Neural progenitor cell (in vitro differentiated cells): ENCODE results near the gene COA8. TPM values are rescaled to one million over a fixed set of nuclear protein-coding genes. Genes with fewer than 3 reads are reported as not detected.
A peak's percentile ranks its signal among the peaks of the same experiment; 100 is the strongest.

Source experiments
- DNase-seq: peaks from one replicate; pipeline ENCODE4 v3.0.0-alpha.2; 2016; ENCODE audit warnings: low spot score
- H2AFZ ChIP-seq: fragments of 200-600 bp; sonication (generic); replicated peaks from 2 replicates; pipeline ENCODE4 v1.6.1; 2016; ENCODE audit warnings: antibody characterized with exemption
- H3F3A ChIP-seq: fragments of 200-600 bp; sonication (generic); 2 replicates; pipeline ENCODE4 v1.6.1; 2016; ENCODE audit warnings: antibody characterized with exemption, low read depth
- H3K27ac ChIP-seq: fragments of 200-600 bp; sonication (generic); 2 replicates; pipeline ENCODE4 v1.5.1; 2016; ENCODE audit warnings: mild to moderate bottlenecking
- H3K27me3 ChIP-seq: fragments of 200-600 bp; sonication (generic); 2 replicates; pipeline ENCODE4 v1.6.1; 2016; ENCODE audit warnings: mild to moderate bottlenecking, moderate library complexity
- H3K36me3 ChIP-seq: fragments of 200-600 bp; sonication (generic); 2 replicates; pipeline ENCODE4 v1.5.1; 2016
- H3K4me1 ChIP-seq: fragments of 200-600 bp; sonication (generic); 2 replicates; pipeline ENCODE4 v1.6.1; 2016; ENCODE audit warnings: mixed run types
- H3K4me2 ChIP-seq: fragments of 200-600 bp; sonication (generic); 2 replicates; pipeline ENCODE4 v1.6.1; 2016
- H3K4me3 ChIP-seq: fragments of 200-600 bp; sonication (generic); 2 replicates; pipeline ENCODE4 v1.5.1; 2016
- H3K79me2 ChIP-seq: fragments of 200-600 bp; sonication (generic); 2 replicates; pipeline ENCODE4 v1.6.1; 2016; ENCODE audit warnings: low read depth
- H3K9ac ChIP-seq: fragments of 200-600 bp; sonication (generic); 2 replicates; pipeline ENCODE4 v1.6.1; 2016
- H3K9me3 ChIP-seq: fragments of 200-600 bp; sonication (generic); 2 replicates; pipeline ENCODE4 v1.5.1; 2016; ENCODE audit warnings: low read depth
- H4K20me1 ChIP-seq: fragments of 200-600 bp; sonication (generic); 2 replicates; pipeline ENCODE4 v1.6.1; 2016; ENCODE audit warnings: low read depth
- H3K27ac Mint-ChIP-seq: 3 replicates; pipeline ENCODE4 v1.8.0; 2021; ENCODE audit warnings: mixed read lengths
- H3K27me3 Mint-ChIP-seq: 2 replicates; pipeline ENCODE4 v1.8.0; 2022; ENCODE audit warnings: low read depth, mild to moderate bottlenecking, inconsistent platforms, moderate library complexity, mixed read lengths; ENCODE audit not compliant: insufficient read depth
- H3K36me3 Mint-ChIP-seq: 3 replicates; pipeline ENCODE4 v1.8.0; 2021; ENCODE audit warnings: mixed read lengths
- H3K4me1 Mint-ChIP-seq: 3 replicates; pipeline ENCODE4 v1.8.0; 2021; ENCODE audit warnings: mixed read lengths
- H3K4me3 Mint-ChIP-seq: 3 replicates; pipeline ENCODE4 v1.8.0; 2021; ENCODE audit warnings: mild to moderate bottlenecking, moderate library complexity, mixed read lengths
- H3K9me3 Mint-ChIP-seq: 3 replicates; pipeline ENCODE4 v1.8.0; 2020; ENCODE audit warnings: mixed read lengths
- EZH2 ChIP-seq: fragments of 200-600 bp; sonication (generic); IDR thresholded peaks from 2 replicates; pipeline ENCODE4 v1.6.1; 2017; ENCODE audit warnings: antibody characterized with exemption, mild to moderate bottlenecking, moderate library complexity
- EZH2phosphoT487 ChIP-seq: fragments of 200-600 bp; sonication (generic); IDR thresholded peaks from 2 replicates; pipeline ENCODE4 v1.6.1; 2017; ENCODE audit warnings: antibody characterized with exemption
- total RNA-seq: library from RNA; depleted of rRNA; stranded (reverse); fragments of >200 nt; gene quantifications from 2 replicates; pipeline ENCODE4 v1.2.3, GENCODE V29; 2015; ENCODE audit warnings: low replicate concordance
- TF ChIP-seq, protein P1 (sequence below): fragments of 200-600 bp; sonication (generic); IDR thresholded peaks from 2 replicates; pipeline ENCODE4 v1.5.1; 2017; ENCODE audit warnings: antibody characterized with exemption, mild to moderate bottlenecking

The COA8 gene
- total RNA-seq, 1 donor from 2014 or later: 72.3 TPM

DNA sequence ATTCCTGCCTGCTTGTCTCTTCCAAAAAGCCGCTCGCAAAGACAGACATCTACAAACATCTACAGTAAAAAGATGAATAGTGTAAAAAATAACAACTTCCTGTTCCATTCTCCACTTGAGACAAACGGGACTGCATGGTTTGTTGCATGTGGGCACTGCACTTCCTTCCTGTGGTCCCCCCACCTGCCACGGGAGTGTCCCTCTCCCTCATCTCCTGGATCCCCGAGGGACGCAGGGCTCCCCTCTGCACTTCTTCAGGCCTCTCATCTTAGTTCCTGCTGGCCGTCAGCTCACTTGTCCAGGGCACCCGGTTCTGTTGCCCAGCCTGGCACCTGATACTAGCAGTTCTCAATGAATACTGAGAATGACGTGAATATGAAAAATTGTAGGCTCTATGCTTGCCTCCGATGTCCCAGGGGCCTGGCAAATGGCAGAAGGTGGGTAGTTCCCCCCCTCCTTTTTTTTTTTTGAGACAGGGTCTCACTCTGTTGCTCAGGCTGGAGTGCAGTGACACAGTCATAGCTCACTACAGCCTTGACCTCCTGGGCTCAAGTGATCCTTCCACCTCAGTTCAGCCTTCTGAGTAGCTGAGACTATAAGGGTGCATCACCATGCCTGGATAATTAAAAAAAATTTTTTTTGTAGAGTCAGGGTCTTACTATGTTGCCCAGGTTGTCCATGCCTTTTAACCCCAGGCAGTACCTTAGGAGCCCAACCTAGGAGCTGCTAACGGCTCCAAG is 62.8 kb downstream of the COA8 start:
- TF ChIP-seq EZH2phosphoT487: no peak

DNA sequence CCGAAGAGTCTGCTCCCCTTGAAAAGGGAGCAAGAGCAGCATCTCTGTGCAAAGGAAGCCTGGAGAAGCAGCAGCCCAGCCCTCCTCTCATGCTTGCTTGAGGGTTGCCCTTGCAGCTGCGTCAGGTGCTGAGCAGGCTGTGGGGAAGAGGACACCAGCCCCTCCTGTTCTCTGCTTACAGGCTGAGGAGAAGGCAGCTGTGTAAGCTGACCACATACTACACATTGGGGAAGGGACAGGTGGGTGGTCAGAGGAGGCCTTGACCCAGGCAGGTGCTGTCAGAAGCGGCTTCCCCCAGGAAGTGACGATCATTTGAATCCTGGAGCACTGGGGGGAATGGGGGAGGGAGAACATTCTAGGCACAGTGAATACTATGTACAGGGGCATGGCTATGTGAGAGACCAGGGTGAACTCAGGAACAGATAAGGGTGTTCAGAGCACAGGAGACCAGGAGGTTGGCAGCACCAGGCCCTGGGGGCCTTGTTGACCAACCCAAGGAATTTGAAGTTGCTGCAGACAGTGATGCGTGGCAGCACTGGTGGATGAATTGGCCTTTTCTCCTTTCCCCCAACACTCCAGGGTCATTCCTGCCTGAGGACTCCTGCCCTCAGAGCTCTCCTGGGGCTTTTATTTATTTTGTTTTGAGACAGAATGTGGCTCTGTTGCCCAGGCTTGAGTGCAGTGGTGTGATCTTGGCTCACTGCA is 63.5 kb downstream of the COA8 start:
- Mint-ChIP-seq H3K4me3 (no peak overlapping the region), H3K27ac (peak overlapping the region; percentile 50), H3K4me1 (peaks cover 21% of the 10 kb centered on the region), H3K36me3 (no peaks in the 10 kb centered on the region), H3K9me3 (no peaks in the 10 kb centered on the region), H3K27me3 (peaks cover 6% of the 10 kb centered on the region)
- H4K20me1 ChIP-seq: peaks cover 19% of the 10 kb centered on the region
- H3K4me2 ChIP-seq: no peak overlapping the region
- peaks cover 8% of the 10 kb centered on the region for H3F3A ChIP-seq
- no peak for DNase-seq
- no peak for TF ChIP-seq EZH2
- TF ChIP-seq, protein P1, sequence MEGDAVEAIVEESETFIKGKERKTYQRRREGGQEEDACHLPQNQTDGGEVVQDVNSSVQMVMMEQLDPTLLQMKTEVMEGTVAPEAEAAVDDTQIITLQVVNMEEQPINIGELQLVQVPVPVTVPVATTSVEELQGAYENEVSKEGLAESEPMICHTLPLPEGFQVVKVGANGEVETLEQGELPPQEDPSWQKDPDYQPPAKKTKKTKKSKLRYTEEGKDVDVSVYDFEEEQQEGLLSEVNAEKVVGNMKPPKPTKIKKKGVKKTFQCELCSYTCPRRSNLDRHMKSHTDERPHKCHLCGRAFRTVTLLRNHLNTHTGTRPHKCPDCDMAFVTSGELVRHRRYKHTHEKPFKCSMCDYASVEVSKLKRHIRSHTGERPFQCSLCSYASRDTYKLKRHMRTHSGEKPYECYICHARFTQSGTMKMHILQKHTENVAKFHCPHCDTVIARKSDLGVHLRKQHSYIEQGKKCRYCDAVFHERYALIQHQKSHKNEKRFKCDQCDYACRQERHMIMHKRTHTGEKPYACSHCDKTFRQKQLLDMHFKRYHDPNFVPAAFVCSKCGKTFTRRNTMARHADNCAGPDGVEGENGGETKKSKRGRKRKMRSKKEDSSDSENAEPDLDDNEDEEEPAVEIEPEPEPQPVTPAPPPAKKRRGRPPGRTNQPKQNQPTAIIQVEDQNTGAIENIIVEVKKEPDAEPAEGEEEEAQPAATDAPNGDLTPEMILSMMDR: no peak
- TF ChIP-seq EZH2phosphoT487: no peak
- no peak overlapping the region for H2AFZ ChIP-seq
- no peaks in the 10 kb centered on the region for H3K9me3 ChIP-seq
- peaks cover 9% of the 10 kb centered on the region for H3K27me3 ChIP-seq
- no peak overlapping the region for H3K4me3 ChIP-seq
- no peak overlapping the region for H3K27ac ChIP-seq
- H3K4me1 ChIP-seq: peaks cover 8% of the 10 kb centered on the region
- peaks cover 21% of the 10 kb centered on the region for H3K79me2 ChIP-seq
- H3K36me3 ChIP-seq: no peaks in the 10 kb centered on the region
- H3K9ac ChIP-seq: no peak overlapping the region

More for the DNA sequence above, 62.8 kb downstream of the COA8 start:
- no peak overlapping the region for H3K4me2 ChIP-seq
- peaks cover 5% of the 10 kb centered on the region for H3K4me1 ChIP-seq
- no peaks in the 10 kb centered on the region for H3K36me3 ChIP-seq
- H4K20me1 ChIP-seq: peaks cover 11% of the 10 kb centered on the region
- no peaks in the 10 kb centered on the region for H3K9me3 ChIP-seq
- no peak overlapping the region for H3K4me3 ChIP-seq
- H3K27ac Mint-ChIP-seq: peak overlapping the region; percentile 74
- no peak overlapping the region for H3K9ac ChIP-seq
- peak overlapping the region; percentile 63 for H3K4me3 Mint-ChIP-seq
- no peaks in the 10 kb centered on the region for H3K9me3 Mint-ChIP-seq
- peaks cover 6% of the 10 kb centered on the region for H3K27me3 Mint-ChIP-seq
- no peak overlapping the region for H2AFZ ChIP-seq
- H3K27ac ChIP-seq: no peak overlapping the region
- H3K4me1 Mint-ChIP-seq: peaks cover 17% of the 10 kb centered on the region
- DNase-seq: no peak
- peaks cover 9% of the 10 kb centered on the region for H3K27me3 ChIP-seq
- H3K36me3 Mint-ChIP-seq: no peaks in the 10 kb centered on the region
- H3F3A ChIP-seq: peaks cover 13% of the 10 kb centered on the region
- H3K79me2 ChIP-seq: peaks cover 13% of the 10 kb centered on the region

DNA sequence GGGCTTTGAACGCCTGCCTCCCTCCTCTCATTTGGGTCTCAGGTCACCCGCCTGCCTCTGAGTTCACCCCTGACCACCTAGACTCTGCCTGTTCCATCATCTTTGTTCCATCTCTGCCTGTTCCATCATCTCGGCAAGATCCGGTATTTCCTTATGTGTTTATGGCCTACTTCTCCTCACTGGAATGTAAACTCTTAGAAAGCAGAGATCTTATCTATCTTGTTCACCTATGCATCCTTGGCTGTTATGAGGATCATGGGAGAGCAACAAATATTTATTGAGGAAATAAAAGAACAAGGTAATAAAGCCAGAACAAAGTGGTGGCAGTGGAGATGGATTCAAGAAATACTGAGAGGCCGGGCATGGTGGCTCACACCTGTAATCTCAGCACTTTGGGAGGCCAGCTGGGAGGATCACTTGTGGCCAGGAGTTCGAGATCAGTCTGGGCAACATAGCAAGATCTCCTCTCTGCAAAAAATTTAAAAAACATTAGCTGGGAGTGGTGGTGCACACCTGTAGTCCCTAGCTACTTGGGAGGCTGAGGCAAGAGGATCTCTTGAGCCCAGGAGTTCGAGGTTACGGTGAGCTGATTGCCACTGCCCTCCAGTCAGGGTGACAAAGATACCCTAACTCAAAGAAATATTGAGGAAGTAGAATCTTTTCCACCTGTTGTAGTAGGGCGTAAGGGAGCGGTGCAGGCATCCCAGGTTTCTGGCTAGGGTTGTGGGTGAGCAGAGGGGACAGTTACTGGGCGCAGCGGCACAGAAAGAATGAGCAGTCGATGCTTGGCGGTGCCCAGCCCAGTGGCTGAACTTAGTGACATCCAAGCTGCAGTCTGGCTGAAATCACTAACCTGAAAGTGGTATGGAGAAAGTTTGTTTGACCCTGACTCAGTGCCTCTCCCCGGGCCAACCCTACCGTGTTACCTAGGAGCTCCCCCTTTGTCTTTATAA is 64.6 kb downstream of the COA8 start:
- Histone ChIP-seq H3K79me2 (peaks cover 31% of the 10 kb centered on the region), H3K27me3 (peaks cover 9% of the 10 kb centered on the region), H3K4me2 (no peak overlapping the region), H4K20me1 (peaks cover 29% of the 10 kb centered on the region), H3K4me3 (no peak overlapping the region), H3F3A (peaks cover 8% of the 10 kb centered on the region), H2AFZ (no peak overlapping the region), H3K27ac (no peak overlapping the region), H3K4me1 (peaks cover 8% of the 10 kb centered on the region), H3K9me3 (no peaks in the 10 kb centered on the region), H3K36me3 (no peaks in the 10 kb centered on the region), H3K9ac (no peak overlapping the region)
- no peak for TF ChIP-seq EZH2
- TF ChIP-seq, protein P1: no peak
- TF ChIP-seq EZH2phosphoT487: no peak
- Mint-ChIP-seq H3K4me3 (peak overlapping the region; percentile 88), H3K27me3 (peaks cover 6% of the 10 kb centered on the region), H3K27ac (no peak overlapping the region), H3K4me1 (peaks cover 21% of the 10 kb centered on the region), H3K9me3 (no peaks in the 10 kb centered on the region), H3K36me3 (no peaks in the 10 kb centered on the region)
- DNase-seq: no peak
